Loucy (cell line): ENCODE results near the gene TTC32.

Experiments used
- EZH2phosphoT487 ChIP-seq: fragments of 200-600 bp; IDR thresholded peaks from 2 replicates; pipeline ENCODE4 v1.6.1; 2018; ENCODE audit warnings: antibody characterized with exemption, mild to moderate bottlenecking, moderate library complexity, borderline replicate concordance
- TF ChIP-seq, protein P1 (sequence below): fragments of 200-600 bp; sonication (generic); conservative IDR thresholded peaks from 2 replicates; pipeline ENCODE4 v1.5.1; 2014; ENCODE audit warnings: mild to moderate bottlenecking, antibody characterized with exemption, low read length

GRCh38 chr2:19936203-19936602 is 34.4 kb upstream of the TTC32 start:
- TF ChIP-seq, protein P1, sequence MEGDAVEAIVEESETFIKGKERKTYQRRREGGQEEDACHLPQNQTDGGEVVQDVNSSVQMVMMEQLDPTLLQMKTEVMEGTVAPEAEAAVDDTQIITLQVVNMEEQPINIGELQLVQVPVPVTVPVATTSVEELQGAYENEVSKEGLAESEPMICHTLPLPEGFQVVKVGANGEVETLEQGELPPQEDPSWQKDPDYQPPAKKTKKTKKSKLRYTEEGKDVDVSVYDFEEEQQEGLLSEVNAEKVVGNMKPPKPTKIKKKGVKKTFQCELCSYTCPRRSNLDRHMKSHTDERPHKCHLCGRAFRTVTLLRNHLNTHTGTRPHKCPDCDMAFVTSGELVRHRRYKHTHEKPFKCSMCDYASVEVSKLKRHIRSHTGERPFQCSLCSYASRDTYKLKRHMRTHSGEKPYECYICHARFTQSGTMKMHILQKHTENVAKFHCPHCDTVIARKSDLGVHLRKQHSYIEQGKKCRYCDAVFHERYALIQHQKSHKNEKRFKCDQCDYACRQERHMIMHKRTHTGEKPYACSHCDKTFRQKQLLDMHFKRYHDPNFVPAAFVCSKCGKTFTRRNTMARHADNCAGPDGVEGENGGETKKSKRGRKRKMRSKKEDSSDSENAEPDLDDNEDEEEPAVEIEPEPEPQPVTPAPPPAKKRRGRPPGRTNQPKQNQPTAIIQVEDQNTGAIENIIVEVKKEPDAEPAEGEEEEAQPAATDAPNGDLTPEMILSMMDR = no peak
- no peak for TF ChIP-seq EZH2phosphoT487
